ENCODE data around the gene ZNF324. TPM values are rescaled to one million over a fixed set of nuclear protein-coding genes. Genes with fewer than 3 reads are reported as not detected.
"Not testable (repeated sequence)": the region's sequence is repeated elsewhere in the genome, so short reads cannot be mapped to it uniquely, and the experiment has no call there.

ZNF324 gene
- total RNA-seq, 1 experiment from 2014 or later = 18.2 TPM

- H3K36me3 Mint-ChIP-seq (ENCODE audit: insufficient read depth, unreplicated experiment) = peaks cover 7% of the 10 kb centered on the region
- CTCF ChIA-PET = no interaction called here
- peaks cover 16% of the 10 kb centered on the region for H3K9me3 Mint-ChIP-seq (ENCODE audit: low read depth, unreplicated experiment)
- intact Hi-C loops (cut with micrococcal nuclease; ENCODE audit: unreplicated experiment) = no loop called here
- BruUV-seq (replicated peaks) = no TSS peak
- no peak within 1 kb of the TSS for H3K4me3 Mint-ChIP-seq (ENCODE audit: low read depth, unreplicated experiment)
- H3K27ac Mint-ChIP-seq (ENCODE audit: unreplicated experiment) = no peak within 1 kb of the TSS
- no peaks in the 10 kb centered on the region for H3K27me3 Mint-ChIP-seq (ENCODE audit: unreplicated experiment)
- no peaks in the 10 kb centered on the region for H3K4me1 Mint-ChIP-seq (ENCODE audit: low read depth, unreplicated experiment)
- no peak for TF ChIP-seq CTCF (IDR thresholded peaks at IDR 0.05; ENCODE audit: unreplicated experiment)
- DNase-seq = no peak
These were observed 27.0 kb upstream of the ZNF324 start, which contains the start of gene ZNF132 for GRCh38 chr19:58439576-58440554. Gene ZNF132, minus strand, starts transcription at chr19:58440153. Its CDS starts 332 bp downstream, at chr19:58439821.

- Mint-ChIP-seq H3K27ac (ENCODE audit: unreplicated experiment) (no peak overlapping the region), H3K4me3 (ENCODE audit: low read depth, unreplicated experiment) (no peak overlapping the region), H3K36me3 (ENCODE audit: insufficient read depth, unreplicated experiment) (peaks cover 7% of the 10 kb centered on the region), H3K9me3 (ENCODE audit: low read depth, unreplicated experiment) (peaks cover 16% of the 10 kb centered on the region), H3K4me1 (ENCODE audit: low read depth, unreplicated experiment) (no peaks in the 10 kb centered on the region), H3K27me3 (ENCODE audit: unreplicated experiment) (no peaks in the 10 kb centered on the region)
- no peak for TF ChIP-seq CTCF (IDR thresholded peaks at IDR 0.05; ENCODE audit: unreplicated experiment)
- CTCF ChIA-PET = no interaction called here
- BruUV-seq (replicated peaks) = no TSS peak
- intact Hi-C loops (cut with micrococcal nuclease; ENCODE audit: unreplicated experiment) = no loop called here
- DNase-seq = no peak
These were observed 26.3 kb upstream of the ZNF324 start for GRCh38 chr19:58440556-58440955.

GRCh38 chr19:58442986-58443385 is 23.9 kb upstream of the ZNF324 start:
- BruUV-seq (replicated peaks); H3K4me1 Mint-ChIP-seq (ENCODE audit: low read depth, unreplicated experiment); H3K27me3 Mint-ChIP-seq (ENCODE audit: unreplicated experiment); intact Hi-C loops (cut with micrococcal nuclease; ENCODE audit: unreplicated experiment); H3K27ac Mint-ChIP-seq (ENCODE audit: unreplicated experiment); H3K36me3 Mint-ChIP-seq (ENCODE audit: insufficient read depth, unreplicated experiment); DNase-seq; H3K4me3 Mint-ChIP-seq (ENCODE audit: low read depth, unreplicated experiment); CTCF ChIA-PET: not testable (repeated sequence)
- peaks cover 16% of the 10 kb centered on the region for H3K9me3 Mint-ChIP-seq (ENCODE audit: low read depth, unreplicated experiment)

- H3K27me3 Mint-ChIP-seq (ENCODE audit: unreplicated experiment); BruUV-seq (replicated peaks); H3K27ac Mint-ChIP-seq (ENCODE audit: unreplicated experiment); DNase-seq; intact Hi-C loops (cut with micrococcal nuclease; ENCODE audit: unreplicated experiment); CTCF ChIA-PET; H3K4me3 Mint-ChIP-seq (ENCODE audit: low read depth, unreplicated experiment): not testable (repeated sequence)
- peaks cover 22% of the 10 kb centered on the region for H3K36me3 Mint-ChIP-seq (ENCODE audit: insufficient read depth, unreplicated experiment)
- peaks cover 11% of the 10 kb centered on the region for H3K9me3 Mint-ChIP-seq (ENCODE audit: low read depth, unreplicated experiment)
- H3K4me1 Mint-ChIP-seq (ENCODE audit: low read depth, unreplicated experiment) = peaks cover 24% of the 10 kb centered on the region
These were observed 18.0 kb upstream of the ZNF324 start for GRCh38 chr19:58448860-58449259.

GRCh38 chr19:58449980-58450379 is 16.9 kb upstream of the ZNF324 start:
- H3K4me1 Mint-ChIP-seq (ENCODE audit: low read depth, unreplicated experiment) = peaks cover 24% of the 10 kb centered on the region
- BruUV-seq (replicated peaks); CTCF ChIA-PET; H3K9me3 Mint-ChIP-seq (ENCODE audit: low read depth, unreplicated experiment); DNase-seq; H3K27ac Mint-ChIP-seq (ENCODE audit: unreplicated experiment); H3K27me3 Mint-ChIP-seq (ENCODE audit: unreplicated experiment): not testable (repeated sequence)
- intact Hi-C loops (cut with micrococcal nuclease; ENCODE audit: unreplicated experiment) = loop anchor here (5.0 kb wide), 1 partner anchor 43 kb away; the partner anchor contains the start of gene ZNF584
- H3K4me3 Mint-ChIP-seq (ENCODE audit: low read depth, unreplicated experiment) = peak overlapping the region; percentile 90
- H3K36me3 Mint-ChIP-seq (ENCODE audit: insufficient read depth, unreplicated experiment) = peaks cover 22% of the 10 kb centered on the region
